ENCODE data around the gene ST6GALNAC5.
"Not testable (repeated sequence)": the region's sequence is repeated elsewhere in the genome, so short reads cannot be mapped to it uniquely, and the experiment has no call there.

Gene ST6GALNAC5

DNA sequence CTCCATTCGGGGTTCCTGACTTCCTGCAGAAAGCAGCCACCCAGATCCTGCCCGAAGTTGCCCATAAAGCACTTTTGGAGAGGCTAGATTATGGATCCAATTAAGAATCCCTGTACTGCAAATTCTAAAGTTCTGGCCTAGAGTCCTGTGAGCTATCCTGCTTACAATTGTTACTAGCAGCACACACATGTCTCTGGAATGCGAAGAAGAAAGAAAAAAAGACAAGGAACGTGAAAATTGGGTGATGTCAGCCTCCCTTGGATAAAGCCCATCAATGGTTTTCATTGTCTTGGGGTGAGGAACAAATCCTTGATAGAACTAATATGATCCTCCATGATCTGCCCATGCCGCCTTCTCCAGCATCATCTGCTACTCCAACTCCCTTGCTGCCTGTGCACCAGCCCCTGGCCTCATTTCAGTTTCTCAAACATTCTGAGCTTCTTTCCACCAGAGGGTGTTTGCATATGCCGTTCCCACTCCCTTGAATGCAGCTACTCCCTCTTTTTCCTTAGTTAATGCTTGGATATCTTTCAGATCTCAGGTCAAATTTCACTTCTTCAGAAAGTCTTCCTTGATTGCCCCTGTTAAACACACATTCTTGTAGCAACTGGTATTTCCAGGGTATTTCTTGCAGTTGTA, 94.0 kb downstream of the ST6GALNAC5 start:
- DNase-seq (ENCODE audit: low spot score): no peak
- TF ChIP-seq, protein P1, sequence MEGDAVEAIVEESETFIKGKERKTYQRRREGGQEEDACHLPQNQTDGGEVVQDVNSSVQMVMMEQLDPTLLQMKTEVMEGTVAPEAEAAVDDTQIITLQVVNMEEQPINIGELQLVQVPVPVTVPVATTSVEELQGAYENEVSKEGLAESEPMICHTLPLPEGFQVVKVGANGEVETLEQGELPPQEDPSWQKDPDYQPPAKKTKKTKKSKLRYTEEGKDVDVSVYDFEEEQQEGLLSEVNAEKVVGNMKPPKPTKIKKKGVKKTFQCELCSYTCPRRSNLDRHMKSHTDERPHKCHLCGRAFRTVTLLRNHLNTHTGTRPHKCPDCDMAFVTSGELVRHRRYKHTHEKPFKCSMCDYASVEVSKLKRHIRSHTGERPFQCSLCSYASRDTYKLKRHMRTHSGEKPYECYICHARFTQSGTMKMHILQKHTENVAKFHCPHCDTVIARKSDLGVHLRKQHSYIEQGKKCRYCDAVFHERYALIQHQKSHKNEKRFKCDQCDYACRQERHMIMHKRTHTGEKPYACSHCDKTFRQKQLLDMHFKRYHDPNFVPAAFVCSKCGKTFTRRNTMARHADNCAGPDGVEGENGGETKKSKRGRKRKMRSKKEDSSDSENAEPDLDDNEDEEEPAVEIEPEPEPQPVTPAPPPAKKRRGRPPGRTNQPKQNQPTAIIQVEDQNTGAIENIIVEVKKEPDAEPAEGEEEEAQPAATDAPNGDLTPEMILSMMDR (IDR thresholded peaks at IDR 0.05; ENCODE audit: extremely low read depth, insufficient read depth, missing control alignments): no peak
- in situ Hi-C loops (cut with MboI; ENCODE audit: low pct_unique_long_range_greater_than_20kb, low sequenced_read_pairs, unreplicated experiment): no loop called here

DNA sequence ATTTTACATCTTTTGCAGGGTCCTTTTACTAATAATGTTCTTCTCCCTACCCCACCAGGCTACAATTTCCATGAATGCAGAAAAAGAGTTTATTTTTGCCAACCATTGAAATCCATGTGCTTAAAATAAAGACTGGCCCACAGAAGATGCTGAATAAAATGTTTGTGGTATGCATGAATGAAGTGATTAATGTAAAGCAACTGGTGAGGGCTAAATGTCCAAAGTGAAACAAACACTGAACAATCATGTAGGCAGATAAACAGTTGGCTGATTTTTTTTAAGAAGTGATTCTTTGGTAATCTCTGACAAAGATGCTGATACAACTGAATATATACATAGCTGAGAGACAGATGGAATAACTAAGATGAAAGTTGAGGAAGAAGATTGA, 94.5 kb downstream of the ST6GALNAC5 start:
- TF ChIP-seq, protein P1 (IDR thresholded peaks at IDR 0.05; ENCODE audit: extremely low read depth, insufficient read depth, missing control alignments): no peak
- DNase-seq (ENCODE audit: low spot score): no peak
- in situ Hi-C loops (cut with MboI; ENCODE audit: low pct_unique_long_range_greater_than_20kb, low sequenced_read_pairs, unreplicated experiment): no loop called here

DNA sequence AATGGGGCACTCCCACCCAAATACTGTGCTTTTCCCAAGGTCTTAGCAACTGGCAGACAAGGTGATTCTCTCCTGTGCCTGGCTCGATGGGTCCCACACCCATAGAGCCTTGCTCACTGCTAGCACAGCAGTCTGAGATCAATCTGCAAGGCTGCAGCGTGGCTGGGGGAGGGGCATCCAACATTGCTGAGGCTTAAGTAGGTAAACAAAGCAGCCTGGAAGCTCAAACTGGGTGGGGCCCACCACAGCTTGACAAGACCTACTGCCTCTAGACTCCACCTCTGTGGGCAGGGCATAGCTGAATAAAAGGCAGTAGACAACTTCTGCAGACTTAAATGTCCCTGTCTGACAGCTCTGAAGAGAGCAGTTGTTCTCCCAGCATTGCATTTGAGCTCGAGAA, 114.0 kb downstream of the ST6GALNAC5 start:
- in situ Hi-C loops (cut with MboI; ENCODE audit: low pct_unique_long_range_greater_than_20kb, low sequenced_read_pairs, unreplicated experiment); DNase-seq (ENCODE audit: low spot score): not testable (repeated sequence)

DNA sequence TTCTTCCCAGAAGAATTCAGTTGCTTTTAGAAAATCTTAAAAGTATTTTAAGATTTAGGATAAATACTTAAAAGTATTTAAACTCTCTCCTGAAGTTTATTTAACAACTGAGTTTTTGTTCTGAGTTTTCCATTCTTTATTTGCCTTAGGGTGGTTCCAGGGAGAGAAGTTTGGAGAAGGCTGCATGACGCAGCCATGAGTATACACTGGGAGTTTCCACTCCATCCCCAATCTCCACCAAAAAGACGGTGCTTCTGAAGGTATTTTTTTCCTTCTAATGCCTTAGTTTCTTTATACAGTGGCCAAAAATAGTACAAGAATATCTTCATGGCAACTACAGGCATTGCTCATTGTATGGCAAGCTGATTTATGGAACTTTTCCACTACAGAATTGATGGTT, 122.7 kb downstream of the ST6GALNAC5 start:
- in situ Hi-C loops (cut with MboI; ENCODE audit: low pct_unique_long_range_greater_than_20kb, low sequenced_read_pairs, unreplicated experiment): no loop called here
- TF ChIP-seq, protein P1 (IDR thresholded peaks at IDR 0.05; ENCODE audit: extremely low read depth, insufficient read depth, missing control alignments): no peak
- DNase-seq (ENCODE audit: low spot score): no peak

DNA sequence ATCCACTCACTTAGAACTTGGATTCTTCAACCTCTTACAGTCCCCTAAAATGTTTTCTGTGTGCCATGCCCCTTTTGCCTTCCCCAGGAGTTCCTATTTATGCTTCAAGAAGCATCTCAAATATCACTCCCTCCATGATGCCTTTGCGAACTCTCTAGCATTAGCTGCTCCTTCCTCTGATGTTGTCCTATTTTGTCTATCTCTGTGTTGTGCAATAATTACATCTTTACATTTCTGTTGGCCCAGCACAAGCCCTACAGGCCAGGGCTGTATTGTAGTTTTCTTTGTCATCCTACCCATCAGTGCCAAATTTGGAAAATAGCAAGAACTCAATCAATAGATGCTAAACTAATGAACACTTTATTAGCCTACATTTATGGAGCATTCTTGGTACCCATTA, 125.8 kb downstream of the ST6GALNAC5 start:
- TF ChIP-seq, protein P1 (IDR thresholded peaks at IDR 0.05; ENCODE audit: extremely low read depth, insufficient read depth, missing control alignments): no peak
- in situ Hi-C loops (cut with MboI; ENCODE audit: low pct_unique_long_range_greater_than_20kb, low sequenced_read_pairs, unreplicated experiment): no loop called here
- no peak for DNase-seq (ENCODE audit: low spot score)

DNA sequence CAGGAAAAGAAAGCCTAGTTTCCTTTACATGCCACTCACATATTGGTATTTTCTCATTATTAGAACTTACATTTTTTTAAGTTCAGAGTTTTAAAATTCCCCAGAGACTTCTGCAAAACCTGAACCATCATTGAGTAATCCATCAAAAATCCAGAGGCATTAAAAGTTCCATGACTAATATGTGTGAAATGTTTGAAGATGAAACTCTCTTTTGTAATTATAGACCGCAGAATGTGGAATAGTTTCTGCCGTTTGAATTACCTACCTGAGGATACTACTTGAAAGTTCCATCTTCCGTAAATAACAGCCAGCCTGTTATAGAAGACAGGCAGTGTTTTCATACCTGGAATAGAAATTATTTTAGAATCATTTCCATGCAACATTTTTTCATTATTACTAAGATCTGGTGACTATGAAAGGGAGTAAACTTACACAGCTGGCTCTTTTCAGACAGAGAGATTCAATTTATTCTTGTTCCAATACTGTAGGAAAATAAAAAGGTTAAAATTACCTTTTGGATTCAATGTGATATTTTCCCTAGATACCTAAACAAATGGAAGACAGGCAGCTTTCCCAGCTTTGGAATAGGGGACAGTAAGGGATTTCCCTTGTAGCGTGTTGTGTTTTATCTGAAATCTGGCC, 131.4 kb downstream of the ST6GALNAC5 start:
- TF ChIP-seq, protein P1 (IDR thresholded peaks at IDR 0.05; ENCODE audit: extremely low read depth, insufficient read depth, missing control alignments): no peak
- in situ Hi-C loops (cut with MboI; ENCODE audit: low pct_unique_long_range_greater_than_20kb, low sequenced_read_pairs, unreplicated experiment): no loop called here
- DNase-seq (ENCODE audit: low spot score): no peak

DNA sequence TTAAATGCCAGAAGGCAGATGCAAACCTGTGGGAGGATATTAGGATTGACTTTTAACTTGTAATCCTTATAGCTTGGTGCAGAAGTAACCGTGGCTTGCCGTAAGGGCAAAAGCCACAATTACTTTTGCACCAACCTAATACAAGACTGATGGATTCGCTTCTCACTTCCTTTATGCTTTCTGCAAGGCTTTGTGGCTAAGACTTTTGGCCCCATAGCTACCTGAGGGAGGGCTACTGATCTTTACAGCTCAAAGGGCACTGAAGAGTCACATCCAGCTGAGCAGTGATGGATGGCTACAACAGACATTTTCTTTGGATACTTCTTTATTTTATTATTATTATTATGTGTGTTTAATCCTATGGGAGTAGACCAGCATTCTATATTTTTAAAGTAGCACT, 140.4 kb downstream of the ST6GALNAC5 start:
- TF ChIP-seq, protein P1 (IDR thresholded peaks at IDR 0.05; ENCODE audit: extremely low read depth, insufficient read depth, missing control alignments): no peak
- in situ Hi-C loops (cut with MboI; ENCODE audit: low pct_unique_long_range_greater_than_20kb, low sequenced_read_pairs, unreplicated experiment): no loop called here
- DNase-seq (ENCODE audit: low spot score): no peak
